ENCODE results near the gene DNAH14.
"Not testable (repeated sequence)": the region's sequence is repeated elsewhere in the genome, so short reads cannot be mapped to it uniquely, and the experiment has no call there.

DNAH14 gene

GRCh38 chr1:224922404-224923164, 6.9 kb upstream of the DNAH14 start:
- no peak for DNase-seq (ENCODE audit: low read depth)

DNA sequence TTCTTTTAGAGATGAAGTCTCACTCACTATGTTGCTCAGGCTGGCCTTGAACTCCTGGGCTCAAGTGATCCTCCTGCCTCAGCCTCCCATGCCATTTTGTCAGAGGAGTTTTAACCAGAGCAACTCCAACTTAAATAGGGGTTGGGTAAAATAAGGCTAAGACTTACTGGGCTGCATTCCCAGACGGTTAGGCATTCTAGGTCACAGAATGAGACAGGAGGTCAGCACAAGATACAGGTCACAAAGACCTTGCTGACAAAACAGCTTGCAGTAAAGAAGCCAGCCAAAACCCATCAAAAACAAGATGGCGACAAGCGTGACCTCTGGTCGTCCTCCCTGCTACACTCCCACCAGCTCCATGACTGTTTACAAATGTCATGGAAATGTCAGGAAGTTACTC, 5.7 kb upstream of the DNAH14 start:
- no peak for DNase-seq (ENCODE audit: low read depth)

DNA sequence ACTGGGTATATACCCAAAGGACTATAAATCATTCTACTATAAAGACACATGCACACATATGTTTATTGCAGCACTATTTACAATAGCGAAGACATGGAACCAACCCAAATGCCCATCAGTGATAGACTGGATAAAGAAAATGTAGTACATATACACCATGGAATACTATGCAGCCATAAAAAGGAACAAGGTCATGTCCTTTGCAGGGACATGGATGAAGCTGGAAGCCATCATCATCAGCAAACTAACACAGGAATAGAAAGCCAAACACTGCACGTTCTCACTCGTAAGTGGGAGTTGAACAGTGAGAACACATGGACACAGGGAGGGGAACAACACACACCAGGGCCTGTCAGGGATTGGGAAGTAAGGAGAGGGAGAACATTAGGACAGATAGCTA, 1.8 kb upstream of the DNAH14 start:
- DNase-seq (ENCODE audit: low read depth): not testable (repeated sequence)

GRCh38 chr1:224928906-224929305, 569 bp upstream of the DNAH14 start:
- no peak for DNase-seq (ENCODE audit: low read depth)

- no peak for DNase-seq (ENCODE audit: low read depth)
Measured at GRCh38 chr1:224931605-224932004, 2.1 kb downstream of the DNAH14 start.

- no peak for DNase-seq (ENCODE audit: low read depth)
Measured at GRCh38 chr1:224932607-224933249, 3.3 kb downstream of the DNAH14 start.

GRCh38 chr1:224933584-224933983, 4.1 kb downstream of the DNAH14 start:
- no peak for DNase-seq (ENCODE audit: low read depth)

DNA sequence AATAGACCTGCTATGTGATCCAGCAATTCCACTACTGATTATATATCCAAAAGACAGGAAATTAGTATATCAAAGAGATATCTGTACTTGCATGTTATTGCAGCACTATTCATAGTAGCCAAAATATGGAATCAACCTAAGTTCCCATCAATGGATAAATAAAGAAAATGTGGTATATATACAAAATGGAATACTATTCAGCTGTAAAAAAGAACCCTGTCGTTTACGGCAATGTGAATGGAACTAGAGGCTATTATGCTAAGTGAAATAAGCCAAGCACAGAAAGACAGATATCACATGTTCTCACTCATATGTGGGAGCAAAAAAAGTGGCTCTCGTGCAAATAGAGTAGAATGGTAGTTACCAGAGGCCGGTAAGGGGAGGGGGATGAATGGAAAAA, 9.2 kb downstream of the DNAH14 start:
- no peak for DNase-seq (ENCODE audit: low read depth)

DNA sequence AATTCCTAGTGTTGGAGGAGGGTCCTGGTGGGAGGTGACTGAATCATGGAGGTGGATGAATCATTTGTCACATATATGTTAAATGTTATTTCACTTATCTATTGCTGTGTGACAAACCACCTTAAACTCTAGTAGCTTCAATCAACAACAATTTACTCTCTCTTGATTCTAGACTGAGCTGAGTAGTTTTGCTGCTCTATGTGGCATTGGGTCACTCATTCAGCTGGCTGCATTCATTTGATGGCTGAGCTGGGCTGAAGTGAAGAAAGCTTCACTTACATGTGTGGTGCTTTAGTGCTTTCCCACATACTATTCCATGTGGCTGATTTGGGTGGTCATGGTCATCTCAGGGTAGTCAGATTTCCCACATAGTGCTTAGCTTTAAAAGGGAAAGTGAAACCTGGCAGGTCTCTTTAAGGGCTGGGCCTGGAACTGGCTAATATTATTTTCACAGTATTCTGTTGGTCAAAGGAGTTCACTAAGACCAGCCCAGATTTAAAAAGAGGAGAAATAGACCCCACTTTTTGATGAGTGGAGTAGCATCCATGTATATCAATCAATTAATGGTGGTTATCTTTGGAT, 10.5 kb downstream of the DNAH14 start:
- no peak for DNase-seq (ENCODE audit: low read depth)

- not testable (repeated sequence) for DNase-seq (ENCODE audit: low read depth)
Measured at GRCh38 chr1:224940735-224941134, 11.3 kb downstream of the DNAH14 start.

- not testable (repeated sequence) for DNase-seq (ENCODE audit: low read depth)
Measured at GRCh38 chr1:224945651-224946348, 16.3 kb downstream of the DNAH14 start.

GRCh38 chr1:224946349-224946691, 16.8 kb downstream of the DNAH14 start:
- not testable (repeated sequence) for DNase-seq (ENCODE audit: low read depth)

- DNase-seq (ENCODE audit: low read depth): no peak
Measured at GRCh38 chr1:224957696-224958095, 28.2 kb downstream of the DNAH14 start.

DNA sequence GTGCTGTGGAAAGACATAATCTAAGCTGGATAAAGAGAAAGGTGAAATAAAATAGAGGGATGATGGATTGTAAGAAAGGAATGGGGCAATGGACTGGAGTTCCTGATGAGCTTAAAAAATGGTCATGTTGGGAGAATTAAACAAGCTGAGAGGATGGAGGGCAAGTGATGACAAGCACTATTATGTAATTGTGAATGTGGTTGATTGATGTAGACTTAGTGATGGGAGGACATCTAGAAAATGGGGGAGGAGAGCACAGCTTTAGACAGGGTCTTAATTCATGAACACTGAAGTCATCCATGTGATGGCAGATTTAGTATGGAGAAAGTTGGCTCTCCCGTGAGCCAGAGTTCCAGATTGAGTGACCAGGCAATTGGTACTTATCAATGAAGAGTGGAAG, 29.0 kb downstream of the DNAH14 start:
- DNase-seq (ENCODE audit: low read depth): no peak

DNA sequence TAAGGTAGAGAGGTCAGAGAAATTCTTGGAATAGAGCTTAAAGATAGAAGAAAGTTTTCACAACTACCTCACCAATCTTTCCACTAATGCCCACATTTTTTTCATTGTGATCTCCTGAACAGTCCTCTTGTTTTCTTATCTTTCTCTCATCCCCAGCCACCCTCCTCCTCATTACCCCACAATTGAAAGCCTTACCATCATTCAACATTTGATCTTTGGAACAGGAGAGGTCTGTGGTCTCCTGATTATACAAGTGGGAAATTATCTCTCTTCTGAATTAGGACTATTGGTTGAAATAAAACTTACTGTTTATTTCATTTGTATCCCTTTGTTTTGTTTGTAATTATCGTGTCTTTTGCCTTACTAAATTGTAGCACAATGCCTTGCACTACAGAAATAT, 29.6 kb downstream of the DNAH14 start:
- no peak for DNase-seq (ENCODE audit: low read depth)

DNA sequence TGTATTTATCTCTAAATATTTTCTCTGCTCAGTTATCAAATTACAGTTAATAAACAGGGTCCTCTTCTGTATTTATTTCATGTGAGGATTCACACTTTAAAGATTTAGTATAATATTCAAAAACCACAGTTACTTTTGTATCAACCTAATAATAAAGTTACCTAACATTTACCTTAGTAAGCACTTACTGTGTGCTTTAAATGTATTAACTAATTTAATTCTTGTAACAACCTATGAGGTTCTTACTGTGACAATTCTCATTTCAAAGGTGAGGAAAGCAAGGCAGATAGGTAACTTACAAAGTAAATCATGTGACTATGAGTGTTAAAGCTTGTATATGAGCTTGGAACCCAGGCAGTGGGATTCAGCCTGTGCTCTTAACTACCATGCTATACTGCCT, 30.2 kb downstream of the DNAH14 start:
- DNase-seq (ENCODE audit: low read depth): no peak

GRCh38 chr1:224980181-224980580, 50.7 kb downstream of the DNAH14 start:
- DNase-seq (ENCODE audit: low read depth): no peak

DNA sequence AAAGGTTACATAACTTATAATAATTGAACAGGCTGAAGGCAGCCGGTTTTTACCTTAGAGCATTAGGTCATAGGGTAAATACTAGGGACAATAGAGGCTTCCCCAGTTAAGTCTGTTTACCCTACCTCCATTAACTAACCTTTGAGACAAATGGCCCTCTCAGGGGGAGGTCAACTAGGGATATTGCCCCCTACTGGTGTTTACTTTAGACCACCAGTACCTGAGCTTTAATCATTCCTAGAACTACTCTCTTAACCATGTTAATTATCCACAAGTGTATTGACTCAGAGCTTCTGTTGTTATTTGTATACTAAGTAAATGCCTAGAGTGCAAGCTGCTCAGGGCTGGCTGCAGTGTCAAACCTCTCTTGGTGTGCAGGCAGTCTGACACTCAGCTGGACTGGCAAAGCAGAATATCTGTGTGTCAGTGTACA, 52.5 kb downstream of the DNAH14 start:
- not testable (repeated sequence) for DNase-seq (ENCODE audit: low read depth)

DNA sequence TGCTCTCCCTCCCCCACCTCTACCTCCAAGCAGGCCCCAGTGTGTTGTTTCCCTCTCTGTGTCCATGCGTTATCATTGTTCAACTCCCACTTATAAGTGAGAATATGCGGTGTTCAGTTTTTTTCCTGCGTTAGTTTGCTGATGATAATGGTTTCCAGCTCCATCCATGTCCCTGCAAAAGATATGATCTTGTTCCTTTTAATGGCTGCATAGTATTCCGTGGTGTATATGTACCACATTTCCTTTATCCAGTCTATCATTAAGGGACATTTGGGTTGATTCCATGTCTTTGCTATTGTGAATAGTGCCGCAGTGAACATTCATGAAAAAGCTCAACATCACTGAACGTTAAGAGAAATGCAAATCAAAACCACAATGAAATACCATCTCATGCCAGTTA, 58.6 kb downstream of the DNAH14 start:
- DNase-seq (ENCODE audit: low read depth): no peak

- DNase-seq (ENCODE audit: low read depth): no peak
Measured at GRCh38 chr1:224989615-224990014, 60.1 kb downstream of the DNAH14 start.

DNA sequence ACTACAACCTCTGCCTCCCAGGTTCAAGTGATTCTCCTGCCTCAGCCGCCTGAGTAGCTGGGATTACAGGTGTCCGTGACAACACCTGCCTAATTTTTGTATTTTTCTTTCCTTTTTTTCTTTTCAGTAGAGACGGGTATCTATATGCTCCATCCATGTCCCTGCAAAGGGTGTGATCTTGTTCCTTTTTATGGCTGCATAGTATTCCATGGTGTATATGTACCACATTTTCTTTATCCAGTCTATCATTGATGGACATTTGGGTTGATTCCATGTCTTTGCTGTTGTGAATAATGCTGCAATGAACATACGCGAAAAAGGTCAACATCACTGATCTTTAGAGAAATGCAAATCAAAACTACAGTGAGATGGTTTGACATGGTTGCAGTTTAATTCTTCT, 62.1 kb downstream of the DNAH14 start:
- DNase-seq (ENCODE audit: low read depth): not testable (repeated sequence)

GRCh38 chr1:224995602-224996001, 66.1 kb downstream of the DNAH14 start:
- no peak for DNase-seq (ENCODE audit: low read depth)

- DNase-seq (ENCODE audit: low read depth): no peak
Measured at GRCh38 chr1:224996266-224996665, 66.8 kb downstream of the DNAH14 start.
